IMR-90 (cell line): Measurements from ENCODE around the gene RUFY1.

Experiments
- BHLHE40 ChIP-seq: fragments of 150-350 bp; IDR thresholded peaks from 2 replicates; pipeline ENCODE4 v1.6.1; 2016; ENCODE audit warnings: mild to moderate bottlenecking, low read depth, low read length
- CEBPB ChIP-seq: IDR thresholded peaks from 2 replicates; pipeline ENCODE4 v1.6.1; 2012; ENCODE audit warnings: low read depth, low read length, improper control_type of control experiment
- CHD1 ChIP-seq: IDR thresholded peaks from 2 replicates; pipeline ENCODE4 v1.6.1; 2012; ENCODE audit warnings: low read depth, low read length, improper control_type of control experiment
- CTCF ChIP-seq: conservative IDR thresholded peaks from 2 replicates; pipeline ENCODE4 v1.5.1; 2012; ENCODE audit warnings: mild to moderate bottlenecking, low read depth, low read length, improper control_type of control experiment
- ELK1 ChIP-seq: fragments of 150-350 bp; IDR thresholded peaks from 2 replicates; pipeline ENCODE4 v1.6.1; 2016; ENCODE audit warnings: low read depth, mild to moderate bottlenecking, low read length, moderate library complexity, borderline replicate concordance
- FOS ChIP-seq: fragments of 150-350 bp; IDR thresholded peaks from 2 replicates; pipeline ENCODE4 v1.6.1; 2016; ENCODE audit warnings: low read depth, low read length
- MAFK ChIP-seq: IDR thresholded peaks from 2 replicates; pipeline ENCODE4 v1.6.1; 2012; ENCODE audit warnings: low read depth, low read length, improper control_type of control experiment
- MAZ ChIP-seq: IDR thresholded peaks from 2 replicates; pipeline ENCODE4 v1.6.1; 2012; ENCODE audit warnings: low read depth, mild to moderate bottlenecking, low read length, improper control_type of control experiment, moderate library complexity, borderline replicate concordance
- MXI1 ChIP-seq: IDR thresholded peaks from 2 replicates; pipeline ENCODE4 v1.6.1; 2012; ENCODE audit warnings: low read depth, mild to moderate bottlenecking, low read length, moderate library complexity, borderline replicate concordance
- NFE2L2 ChIP-seq: fragments of 150-350 bp; IDR thresholded peaks from 2 replicates; pipeline ENCODE4 v1.6.1; 2016; ENCODE audit warnings: low read depth, mild to moderate bottlenecking, low read length
- POLR2A ChIP-seq: IDR thresholded peaks from 2 replicates; pipeline ENCODE4 v1.6.1; 2012; ENCODE audit warnings: mild to moderate bottlenecking, low read depth, low read length
- RCOR1 ChIP-seq: IDR thresholded peaks from 2 replicates; pipeline ENCODE4 v1.6.1; 2012; ENCODE audit warnings: mild to moderate bottlenecking, low read length, improper control_type of control experiment; ENCODE audit not compliant: insufficient replicate concordance
- RFX5 ChIP-seq: IDR thresholded peaks from 2 replicates; pipeline ENCODE4 v1.8.0; 2012; ENCODE audit warnings: low read depth, mild to moderate bottlenecking, low read length, moderate library complexity
- USF2 ChIP-seq: fragments of 150-350 bp; IDR thresholded peaks from 2 replicates; pipeline ENCODE4 v1.6.1; 2017; ENCODE audit warnings: mild to moderate bottlenecking, antibody characterized with exemption, low read length, low read depth

GRCh38 chr5:179504191-179504590 is 46.2 kb upstream of the RUFY1 start:
- TF ChIP-seq CTCF (no peak), POLR2A (no peak), NFE2L2 (no peak), RCOR1 (no peak), CHD1 (no peak), MXI1 (no peak), BHLHE40 (no peak), USF2 (no peak), MAFK (no peak), ELK1 (no peak), CEBPB (no peak), RFX5 (no peak), FOS (no peak), MAZ (no peak)
